ENCODE measurements around the gene C4A.
"Not testable (repeated sequence)": the region's sequence is repeated elsewhere in the genome, so short reads cannot be mapped to it uniquely, and the experiment has no call there.

DNA sequence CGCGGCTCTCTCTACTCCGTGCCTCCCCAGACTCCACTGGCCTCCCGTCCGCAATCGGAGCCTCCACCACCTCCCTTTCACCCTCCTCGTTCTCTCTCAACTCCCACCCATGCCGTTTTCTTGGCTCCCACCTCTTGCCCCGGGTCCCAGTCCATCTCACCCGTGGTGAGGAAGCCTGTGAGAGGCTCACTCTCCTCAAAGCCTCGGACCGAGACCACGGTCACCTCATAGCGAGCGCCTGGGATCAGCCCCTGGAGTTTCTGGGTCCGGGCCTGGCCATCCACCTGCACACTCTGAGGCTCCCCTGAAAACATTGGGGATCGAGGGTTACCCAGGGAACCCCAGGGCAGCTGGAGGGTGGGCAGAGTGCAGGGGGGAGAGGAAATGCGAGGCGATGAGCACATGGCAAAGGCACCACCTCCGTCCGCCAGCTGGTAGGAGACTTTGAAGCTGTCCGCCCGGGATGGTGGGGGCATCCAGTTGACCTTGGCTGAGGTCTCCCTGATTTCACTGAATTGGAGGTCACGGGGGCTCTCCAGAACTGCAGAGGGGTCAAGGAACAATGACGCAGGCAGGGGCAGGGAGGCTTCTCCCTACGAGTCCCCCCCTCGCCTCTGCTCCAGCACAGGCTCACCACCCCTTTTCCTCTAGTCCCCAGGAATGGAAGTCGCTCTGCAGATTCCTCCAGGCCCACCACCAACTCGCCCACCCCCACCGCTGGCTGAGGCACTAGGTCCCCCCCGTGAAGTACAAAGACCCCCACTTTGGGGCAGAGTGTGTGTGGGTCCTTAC lies 61.9 kb downstream of the C4A start:
- not testable (repeated sequence) for TF ChIP-seq POLR2AphosphoS5, EP300, POLR2A (IDR thresholded peaks at IDR 0.05)
- TF ChIP-seq, protein P1, sequence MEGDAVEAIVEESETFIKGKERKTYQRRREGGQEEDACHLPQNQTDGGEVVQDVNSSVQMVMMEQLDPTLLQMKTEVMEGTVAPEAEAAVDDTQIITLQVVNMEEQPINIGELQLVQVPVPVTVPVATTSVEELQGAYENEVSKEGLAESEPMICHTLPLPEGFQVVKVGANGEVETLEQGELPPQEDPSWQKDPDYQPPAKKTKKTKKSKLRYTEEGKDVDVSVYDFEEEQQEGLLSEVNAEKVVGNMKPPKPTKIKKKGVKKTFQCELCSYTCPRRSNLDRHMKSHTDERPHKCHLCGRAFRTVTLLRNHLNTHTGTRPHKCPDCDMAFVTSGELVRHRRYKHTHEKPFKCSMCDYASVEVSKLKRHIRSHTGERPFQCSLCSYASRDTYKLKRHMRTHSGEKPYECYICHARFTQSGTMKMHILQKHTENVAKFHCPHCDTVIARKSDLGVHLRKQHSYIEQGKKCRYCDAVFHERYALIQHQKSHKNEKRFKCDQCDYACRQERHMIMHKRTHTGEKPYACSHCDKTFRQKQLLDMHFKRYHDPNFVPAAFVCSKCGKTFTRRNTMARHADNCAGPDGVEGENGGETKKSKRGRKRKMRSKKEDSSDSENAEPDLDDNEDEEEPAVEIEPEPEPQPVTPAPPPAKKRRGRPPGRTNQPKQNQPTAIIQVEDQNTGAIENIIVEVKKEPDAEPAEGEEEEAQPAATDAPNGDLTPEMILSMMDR (IDR thresholded peaks at IDR 0.05), result not testable (repeated sequence)

All from gastroesophageal sphincter (tissue), 3 donors.